Upper lobe of right lung (tissue), 1 donor: ENCODE measurements around the gene DPP3. TPM values are rescaled to one million over a fixed set of nuclear protein-coding genes. Genes with fewer than 3 reads are reported as not detected.

ENCODE experiments used
- ATAC-seq: fragments of 200-7000 bp; cut with Tn5 transposase; one replicate; pipeline ENCODE4 v1.9.1; 2020; ENCODE audit warnings: mild to moderate bottlenecking, moderate library complexity
- DNase-seq: peaks from one replicate; pipeline ENCODE4 v3.0.0-alpha.2; 2020
- H3K27ac ChIP-seq: fragments of 200-600 bp; one replicate; pipeline ENCODE4 v1.8.0; 2022
- H3K27me3 ChIP-seq: fragments of 200-600 bp; one replicate; pipeline ENCODE4 v1.8.0; 2022; ENCODE audit warnings: mild to moderate bottlenecking
- H3K36me3 ChIP-seq: fragments of 200-600 bp; one replicate; pipeline ENCODE4 v1.8.0; 2022
- H3K4me1 ChIP-seq: fragments of 200-600 bp; one replicate; pipeline ENCODE4 v1.8.0; 2022
- H3K4me3 ChIP-seq: fragments of 200-600 bp; one replicate; pipeline ENCODE4 v1.8.0; 2022; ENCODE audit warnings: mild to moderate bottlenecking
- H3K9me3 ChIP-seq: fragments of 200-600 bp; one replicate; pipeline ENCODE4 v1.8.0; 2022
- intact Hi-C: fragments of 100-400 bp; cut with DNase I; formaldehyde crosslinking; loops from one replicate; pipeline ENCODE4 v1.11.0; 2022
- total RNA-seq: library from RNA; stranded (reverse); fragmentation: NEBNext Ultra II Directional; extraction: Animal tissue kit (Norgen Biotek cat#: 25700); gene quantifications from one replicate; pipeline ENCODE4 v1.2.1, GENCODE V29; 2021
- TF ChIP-seq, protein P1 (sequence below): fragments of 200-600 bp; IDR thresholded peaks from one replicate; pipeline ENCODE4 v1.8.0; 2022; ENCODE audit warnings: antibody characterized with exemption
- donor health status: DM: no; HTN: yes; CAD: no; lungs with severe emphysema.

The DPP3 gene
- total RNA-seq, 1 donor from 2014 or later: 31.9 TPM

DNA sequence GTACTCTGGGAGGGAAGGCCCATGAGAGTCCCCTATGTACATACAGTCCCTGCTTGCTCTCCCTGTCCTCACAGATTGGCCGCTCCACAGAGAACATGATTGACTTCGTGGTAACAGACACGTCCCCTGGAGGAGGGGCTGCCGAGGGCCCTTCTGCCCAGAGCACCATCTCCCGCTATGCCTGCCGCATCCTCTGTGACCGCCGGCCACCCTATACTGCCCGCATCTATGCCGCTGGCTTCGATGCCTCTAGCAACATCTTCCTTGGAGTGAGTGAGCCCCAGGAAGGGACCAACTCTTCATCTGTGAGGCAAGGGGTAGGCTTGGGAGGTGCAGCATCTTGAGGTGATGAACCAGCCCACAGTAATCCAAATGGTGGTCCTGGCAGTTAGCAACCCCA is 7.1 kb upstream of the DPP3 start:
- Histone ChIP-seq H3K36me3 (peaks cover 7% of the 10 kb centered on the region), H3K4me3 (no peak overlapping the region), H3K4me1 (peaks cover under 1% of the 10 kb centered on the region), H3K9me3 (no peaks in the 10 kb centered on the region), H3K27ac (no peak overlapping the region), H3K27me3 (no peaks in the 10 kb centered on the region)
- ATAC-seq: no peak
- intact Hi-C loops: no loop called here
- TF ChIP-seq, protein P1, sequence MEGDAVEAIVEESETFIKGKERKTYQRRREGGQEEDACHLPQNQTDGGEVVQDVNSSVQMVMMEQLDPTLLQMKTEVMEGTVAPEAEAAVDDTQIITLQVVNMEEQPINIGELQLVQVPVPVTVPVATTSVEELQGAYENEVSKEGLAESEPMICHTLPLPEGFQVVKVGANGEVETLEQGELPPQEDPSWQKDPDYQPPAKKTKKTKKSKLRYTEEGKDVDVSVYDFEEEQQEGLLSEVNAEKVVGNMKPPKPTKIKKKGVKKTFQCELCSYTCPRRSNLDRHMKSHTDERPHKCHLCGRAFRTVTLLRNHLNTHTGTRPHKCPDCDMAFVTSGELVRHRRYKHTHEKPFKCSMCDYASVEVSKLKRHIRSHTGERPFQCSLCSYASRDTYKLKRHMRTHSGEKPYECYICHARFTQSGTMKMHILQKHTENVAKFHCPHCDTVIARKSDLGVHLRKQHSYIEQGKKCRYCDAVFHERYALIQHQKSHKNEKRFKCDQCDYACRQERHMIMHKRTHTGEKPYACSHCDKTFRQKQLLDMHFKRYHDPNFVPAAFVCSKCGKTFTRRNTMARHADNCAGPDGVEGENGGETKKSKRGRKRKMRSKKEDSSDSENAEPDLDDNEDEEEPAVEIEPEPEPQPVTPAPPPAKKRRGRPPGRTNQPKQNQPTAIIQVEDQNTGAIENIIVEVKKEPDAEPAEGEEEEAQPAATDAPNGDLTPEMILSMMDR: no peak
- no peak for DNase-seq

DNA sequence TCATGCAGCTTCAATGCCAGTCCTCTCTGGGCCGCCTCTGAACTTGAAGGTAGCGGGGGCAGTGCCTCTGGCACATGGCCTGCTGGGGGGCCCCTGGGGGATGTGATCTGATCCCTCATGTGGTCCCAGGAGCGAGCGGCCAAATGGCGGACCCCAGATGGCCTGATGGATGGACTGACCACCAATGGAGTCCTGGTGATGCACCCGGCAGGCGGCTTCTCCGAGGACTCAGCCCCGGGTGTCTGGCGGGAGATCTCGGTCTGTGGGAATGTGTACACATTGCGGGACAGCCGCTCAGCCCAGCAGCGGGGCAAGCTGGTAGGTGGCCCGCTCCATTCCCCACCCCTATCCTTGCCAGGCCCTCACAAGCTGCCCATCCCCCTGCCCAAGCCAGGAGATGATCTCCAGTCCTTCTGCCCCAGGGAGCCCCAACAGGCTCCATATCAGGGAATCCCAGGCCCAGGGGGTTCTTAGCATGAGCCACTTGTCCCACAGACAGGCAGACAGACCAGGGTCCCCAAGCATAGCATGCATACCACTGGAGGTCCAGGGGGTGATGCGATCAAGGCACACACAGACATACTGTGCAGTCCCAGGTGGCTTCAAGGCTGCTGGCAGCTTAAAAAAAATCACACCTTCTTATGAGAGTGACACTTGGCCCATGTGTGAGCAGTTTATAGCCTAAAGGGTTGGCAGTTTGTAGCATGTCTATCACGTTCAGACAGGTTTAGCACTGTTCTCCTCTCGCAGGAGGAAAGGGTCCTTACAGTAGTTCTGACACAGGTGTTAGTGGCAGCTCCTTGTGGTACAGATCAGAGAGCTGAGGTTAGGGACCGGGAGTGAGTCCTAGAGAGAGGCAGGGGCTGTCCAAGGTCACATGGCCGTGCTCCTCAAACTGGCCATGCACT is 6.4 kb upstream of the DPP3 start:
- no peaks in the 10 kb centered on the region for H3K9me3 ChIP-seq
- H3K27ac ChIP-seq: no peak overlapping the region
- H3K36me3 ChIP-seq: peaks cover 7% of the 10 kb centered on the region
- TF ChIP-seq, protein P1: no peak
- no peak overlapping the region for H3K4me3 ChIP-seq
- H3K27me3 ChIP-seq: no peaks in the 10 kb centered on the region
- intact Hi-C loops: no loop called here
- H3K4me1 ChIP-seq: peaks cover 5% of the 10 kb centered on the region
- no peak for ATAC-seq
- no peak for DNase-seq

DNA sequence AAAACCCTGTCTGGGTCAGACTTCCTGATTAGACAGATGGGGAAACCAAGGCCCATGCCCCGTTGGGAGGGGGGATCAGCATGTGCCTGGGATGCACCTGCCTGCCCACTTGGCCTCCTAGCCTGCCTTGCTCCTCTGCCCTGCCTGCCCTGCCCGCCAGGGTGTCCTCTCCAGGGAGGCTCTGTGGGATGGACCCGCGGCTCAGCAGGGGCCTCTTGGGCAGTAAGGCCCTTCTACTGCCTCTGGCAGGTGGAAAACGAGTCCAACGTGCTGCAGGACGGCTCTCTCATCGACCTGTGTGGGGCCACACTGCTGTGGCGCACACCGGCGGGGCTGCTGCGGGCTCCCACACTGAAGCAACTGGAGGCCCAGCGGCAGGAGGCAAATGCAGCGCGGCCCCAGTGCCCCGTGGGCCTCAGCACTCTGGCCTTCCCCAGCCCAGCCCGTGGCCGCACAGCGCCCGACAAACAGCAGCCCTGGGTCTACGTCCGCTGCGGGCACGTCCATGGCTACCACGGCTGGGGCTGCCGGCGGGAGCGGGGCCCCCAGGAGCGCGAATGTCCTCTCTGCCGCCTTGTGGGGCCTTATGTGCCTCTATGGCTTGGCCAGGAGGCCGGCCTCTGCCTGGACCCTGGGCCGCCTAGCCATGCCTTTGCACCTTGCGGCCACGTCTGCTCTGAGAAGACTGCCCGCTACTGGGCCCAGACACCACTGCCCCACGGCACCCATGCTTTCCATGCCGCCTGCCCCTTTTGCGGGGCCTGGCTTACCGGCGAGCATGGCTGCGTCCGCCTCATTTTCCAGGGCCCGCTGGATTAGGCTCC is 4.7 kb upstream of the DPP3 start:
- no peak for DNase-seq
- no peak for ATAC-seq
- TF ChIP-seq, protein P1: no peak

DNA sequence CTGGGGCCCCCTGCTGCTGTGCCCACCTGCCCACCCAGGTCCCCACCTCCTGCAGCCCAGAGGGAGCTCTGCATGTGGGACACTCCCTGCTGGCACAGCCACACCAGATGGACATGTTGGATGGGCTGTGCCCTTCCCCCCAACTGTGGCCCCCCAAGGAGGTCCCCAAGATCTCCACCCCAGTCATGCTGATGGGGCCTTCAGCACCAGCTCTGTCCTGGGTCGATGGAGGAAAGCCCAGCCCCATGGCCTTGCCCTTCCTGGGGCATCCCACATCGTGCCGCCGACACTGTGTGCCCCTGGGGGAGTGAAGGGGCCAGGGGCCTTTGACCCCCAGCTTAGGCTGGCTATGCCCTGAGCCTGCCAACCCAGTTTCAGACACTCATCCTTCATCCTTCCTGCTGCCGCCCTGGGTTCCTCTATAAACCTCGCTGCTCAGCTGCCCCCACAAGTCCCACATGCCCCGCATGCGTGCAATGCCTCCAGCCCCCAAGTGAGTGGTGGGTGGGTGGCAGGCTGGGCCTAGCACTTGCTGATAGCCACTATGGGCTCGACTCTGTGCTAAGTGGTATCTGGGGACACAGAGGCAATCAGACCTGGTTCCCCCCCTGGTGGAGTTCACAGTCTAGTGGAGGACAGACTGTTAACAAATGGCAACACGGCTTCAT is 3.9 kb upstream of the DPP3 start:
- no peak for DNase-seq
- Histone ChIP-seq H3K27me3 (no peaks in the 10 kb centered on the region), H3K9me3 (no peaks in the 10 kb centered on the region), H3K27ac (no peak overlapping the region), H3K36me3 (peaks cover 7% of the 10 kb centered on the region), H3K4me3 (no peak overlapping the region), H3K4me1 (peaks cover 15% of the 10 kb centered on the region)
- no peak for ATAC-seq
- TF ChIP-seq, protein P1: no peak
- intact Hi-C loops: no loop called here

More for the DNA sequence above, 4.7 kb upstream of the DPP3 start:
- intact Hi-C loops: no loop called here
- no peak overlapping the region for H3K4me3 ChIP-seq
- peaks cover 7% of the 10 kb centered on the region for H3K36me3 ChIP-seq
- H3K27me3 ChIP-seq: no peaks in the 10 kb centered on the region
- H3K27ac ChIP-seq: no peak overlapping the region
- no peaks in the 10 kb centered on the region for H3K9me3 ChIP-seq
- H3K4me1 ChIP-seq: peaks cover 10% of the 10 kb centered on the region

DNA sequence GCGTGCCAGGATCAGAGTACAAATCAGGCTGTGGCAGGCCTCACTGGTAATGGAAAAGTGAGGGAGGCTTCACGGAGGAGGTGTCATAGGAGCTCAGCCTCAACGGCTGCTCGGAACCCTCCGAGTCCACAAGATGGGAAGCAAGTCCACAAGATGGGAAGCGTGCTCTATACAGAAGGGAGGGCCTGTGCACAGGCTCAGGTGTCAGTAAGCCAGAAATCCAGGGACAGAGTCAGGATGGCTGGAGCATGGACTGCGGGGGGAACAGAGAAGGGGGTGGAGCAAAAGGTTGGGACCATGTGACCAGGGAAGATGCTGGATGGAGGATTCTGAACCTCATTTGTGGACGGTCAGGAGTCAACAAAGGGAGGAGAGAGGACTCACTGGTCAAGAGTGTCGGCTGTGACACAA is 3.4 kb upstream of the DPP3 start:
- Histone ChIP-seq H3K4me3 (no peak overlapping the region), H3K36me3 (peaks cover 7% of the 10 kb centered on the region), H3K9me3 (no peaks in the 10 kb centered on the region), H3K27me3 (no peaks in the 10 kb centered on the region), H3K4me1 (peaks cover 15% of the 10 kb centered on the region), H3K27ac (no peak overlapping the region)
- DNase-seq (no peak), ATAC-seq (no peak)
- TF ChIP-seq, protein P1: no peak
- intact Hi-C loops: no loop called here
